GM21825 (cell line): ENCODE measurements around the gene ARID3C.
A peak's percentile ranks its signal among the peaks of the same experiment; 100 is the strongest.

Experiments
- ATAC-seq: cut with Tn5 transposase; IDR thresholded peaks from one replicate; pipeline ENCODE4 v1.9.1; 2021; ENCODE audit warnings: mild to moderate bottlenecking, moderate library complexity; ENCODE audit not compliant: unreplicated experiment

The ARID3C gene

GRCh38 chr9:34628656-34629490, at the start of gene ARID3C:
ARID3C (minus strand) TSS chr9:34629066; CDS start chr9:34628014, 1,052 bp downstream.
- ATAC-seq: no peak

GRCh38 chr9:34675869-34676268, 47.0 kb upstream of the ARID3C start:
- no peak for ATAC-seq

GRCh38 chr9:34675048-34675714, 46.3 kb upstream of the ARID3C start:
- no peak for ATAC-seq

GRCh38 chr9:34674440-34674839, 45.6 kb upstream of the ARID3C start:
- no peak for ATAC-seq

- no peak for ATAC-seq
These were observed 42.4 kb upstream of the ARID3C start for GRCh38 chr9:34671307-34671706.

- no peak for ATAC-seq
These were observed 41.1 kb upstream of the ARID3C start for GRCh38 chr9:34669809-34670562.

GRCh38 chr9:34665381-34666250, 36.8 kb upstream of the ARID3C start:
- ATAC-seq: peak; percentile 68

- peak; percentile 21 for ATAC-seq
These were observed 36.2 kb upstream of the ARID3C start for GRCh38 chr9:34665067-34665380.

GRCh38 chr9:34664281-34665066, 35.6 kb upstream of the ARID3C start:
- ATAC-seq: peak; percentile 56

GRCh38 chr9:34663303-34663605, 34.4 kb upstream of the ARID3C start:
- ATAC-seq: no peak

- no peak for ATAC-seq
These were observed 33.8 kb upstream of the ARID3C start, which contains the start of gene CCL27 for GRCh38 chr9:34662526-34663302. CCL27 (minus strand) TSS chr9:34662657; CDS start chr9:34662633, 24 bp downstream.

- ATAC-seq: no peak
These were observed 30.9 kb upstream of the ARID3C start for GRCh38 chr9:34659592-34660253.

- ATAC-seq: no peak
These were observed 29.6 kb upstream of the ARID3C start for GRCh38 chr9:34658461-34658860.

GRCh38 chr9:34656992-34657391, 28.1 kb upstream of the ARID3C start:
- no peak for ATAC-seq

- no peak for ATAC-seq
These were observed 26.5 kb upstream of the ARID3C start for GRCh38 chr9:34655394-34655793.

- ATAC-seq: no peak
These were observed 25.6 kb upstream of the ARID3C start for GRCh38 chr9:34654323-34655051.

- ATAC-seq: no peak
These were observed 24.5 kb upstream of the ARID3C start for GRCh38 chr9:34653151-34654072.
